Dermis blood vessel endothelial cell (primary cell): ENCODE data around the gene AMELX. TPM values are rescaled to one million over a fixed set of nuclear protein-coding genes. Genes with fewer than 3 reads are reported as not detected.

ENCODE experiments used
- DNase-seq: peaks from one replicate; pipeline ENCODE4 v3.0.0; 2010
- total RNA-seq: library from RNA; depleted of rRNA; stranded (reverse); fragments of >200 nt; gene quantifications from 2 replicates; pipeline ENCODE4 v1.2.3, GENCODE V29; 2014

Gene AMELX
- not detected in 2 replicates for total RNA-seq

DNA sequence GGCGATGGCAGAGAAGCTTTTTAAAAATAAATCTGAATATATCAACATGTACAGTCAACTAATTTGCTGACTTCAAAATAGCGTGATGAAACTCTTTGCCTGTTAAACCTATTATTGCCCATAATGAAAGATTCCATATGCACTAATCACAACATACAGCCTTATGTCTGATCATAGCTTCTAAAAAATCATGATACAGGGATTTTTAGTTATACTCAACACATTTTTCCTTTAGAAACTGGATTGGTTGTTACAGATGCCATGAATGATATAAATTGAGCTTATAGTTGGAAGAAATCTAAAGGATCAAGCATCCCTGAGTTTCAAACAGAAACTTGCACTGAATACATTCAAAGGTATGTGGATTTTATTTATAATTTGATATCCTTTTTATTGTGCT, at the start of gene AMELX:
Gene AMELX (plus strand): TSS at position 301 of the 400 bp plus-strand sequence. CDS start 1,376 bp downstream, outside the sequence.
- DNase-seq: no peak

DNA sequence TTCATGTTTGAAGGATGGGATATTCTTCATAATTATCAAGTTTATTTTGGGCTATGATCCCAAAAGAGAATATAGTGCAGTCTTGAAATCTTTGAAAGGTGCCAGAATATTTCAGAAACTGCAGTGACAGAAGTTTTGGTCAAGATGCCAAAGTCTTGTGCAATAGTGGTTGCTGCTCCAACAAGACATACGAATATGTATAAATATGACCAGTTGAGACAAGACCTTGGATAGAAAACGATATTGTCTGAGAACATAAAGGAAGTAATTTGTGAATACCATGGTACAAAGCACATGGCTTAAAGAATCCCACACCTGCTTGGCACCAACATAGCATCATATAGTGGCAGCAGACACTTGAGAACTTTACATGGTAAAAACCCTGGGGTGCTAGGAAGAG, 48.6 kb upstream of the AMELX start:
- no peak for DNase-seq

DNA sequence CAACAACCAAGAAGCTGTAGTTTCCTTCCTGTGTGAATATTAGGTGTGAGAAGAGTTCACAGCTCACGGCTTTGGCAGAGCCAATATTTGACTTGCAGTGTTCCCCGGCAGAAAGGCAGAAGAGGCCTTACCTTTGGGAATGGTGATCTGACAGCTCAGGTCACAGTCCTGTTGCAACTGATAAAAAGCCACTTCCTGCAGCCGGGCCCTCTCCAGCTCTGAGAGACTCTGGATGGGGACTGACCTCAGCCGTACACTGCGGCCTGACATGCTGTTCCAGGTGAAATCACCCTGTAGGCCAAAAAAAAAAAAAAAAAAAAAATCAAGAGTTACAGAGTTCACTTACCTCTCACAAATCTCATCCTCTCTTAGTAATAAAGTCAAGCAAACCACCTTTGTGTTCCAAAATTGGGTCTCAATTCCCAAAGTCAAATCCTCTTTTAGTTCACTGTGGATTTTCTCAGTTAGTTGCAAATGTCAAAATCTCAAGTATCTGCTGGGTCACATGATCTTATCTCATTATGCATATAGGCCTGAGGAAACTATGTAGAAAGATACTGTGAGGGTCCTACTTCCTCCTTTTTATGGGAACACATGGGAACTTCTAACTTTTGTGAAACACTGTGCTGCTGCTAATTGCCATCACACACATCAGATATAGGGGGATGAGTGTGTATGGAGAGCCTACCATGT, 38.6 kb upstream of the AMELX start:
- DNase-seq: no peak

DNA sequence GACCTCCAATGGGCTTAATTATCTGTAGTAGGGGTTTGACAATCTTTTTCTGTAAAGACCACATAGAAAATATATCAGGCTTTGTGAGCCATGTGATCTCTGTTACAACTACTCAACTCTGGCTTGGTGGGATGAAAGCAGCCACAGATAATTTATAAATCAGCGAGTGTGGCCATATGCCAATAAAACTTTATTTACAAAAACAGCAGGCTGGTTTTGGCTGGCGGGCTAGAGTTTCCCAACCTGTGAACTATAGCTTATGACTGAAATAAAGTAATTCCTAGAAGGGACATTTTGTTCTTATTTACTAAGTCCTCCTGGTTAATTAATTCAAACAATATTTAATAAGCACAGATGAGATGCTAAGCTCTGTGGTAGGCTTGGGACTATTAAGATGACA, 35.9 kb upstream of the AMELX start:
- DNase-seq: no peak

DNA sequence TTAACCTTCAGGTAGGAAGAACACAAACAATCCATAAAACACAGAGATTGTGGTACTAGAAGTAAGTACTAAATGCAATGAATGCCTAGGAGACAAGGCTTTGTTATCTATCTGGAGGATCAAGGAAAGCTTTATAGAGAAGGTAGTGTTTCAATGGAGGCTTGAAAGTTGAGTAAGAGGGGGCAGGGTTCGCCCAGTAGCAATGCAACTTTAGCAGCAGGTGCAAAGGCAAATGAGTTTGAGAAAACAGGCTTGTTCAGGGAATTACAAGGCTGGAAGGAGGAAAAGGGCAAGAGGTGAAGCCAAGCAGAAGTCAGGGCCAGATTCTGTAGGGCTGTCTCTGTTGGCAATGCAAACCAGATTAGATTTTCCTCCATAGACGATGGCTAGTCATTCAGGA, 35.5 kb upstream of the AMELX start:
- no peak for DNase-seq

DNA sequence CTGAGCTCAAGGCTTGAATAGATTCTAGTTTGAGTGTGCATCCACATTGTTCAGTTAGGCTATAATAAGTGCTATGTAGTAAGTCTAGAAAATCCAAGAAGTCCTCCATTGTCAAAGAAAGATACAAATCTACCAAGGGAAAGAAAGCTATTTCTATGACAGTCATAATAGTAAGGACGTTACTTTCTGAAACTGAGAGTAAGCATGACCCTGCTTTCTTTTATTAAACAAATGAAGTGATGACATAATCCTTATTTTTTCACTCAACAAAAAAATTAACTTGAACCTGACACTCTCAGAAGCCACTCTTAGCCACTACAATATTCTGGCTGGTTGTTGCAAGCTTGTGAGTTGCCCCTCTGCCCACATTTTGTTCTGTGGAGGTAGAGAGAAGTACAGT, 33.8 kb upstream of the AMELX start:
- no peak for DNase-seq

DNA sequence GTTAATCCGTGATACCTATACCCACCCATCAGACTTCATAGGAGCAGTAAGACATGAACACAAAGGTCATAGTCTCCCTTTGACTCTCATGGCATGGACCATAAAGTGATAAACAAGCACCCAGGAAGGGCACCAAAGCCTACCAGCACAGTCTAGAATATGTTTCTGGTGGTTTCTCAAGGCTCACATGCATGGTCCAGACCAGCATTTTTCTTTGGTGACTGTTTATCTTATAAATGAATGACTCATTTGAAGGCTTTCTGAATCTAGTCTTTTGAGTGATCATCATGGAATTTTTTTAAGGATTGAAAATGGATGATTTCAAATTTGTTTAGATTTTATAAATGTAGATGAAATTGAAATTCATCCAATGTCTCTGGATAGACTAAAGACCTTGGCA, 32.0 kb upstream of the AMELX start:
- no peak for DNase-seq

DNA sequence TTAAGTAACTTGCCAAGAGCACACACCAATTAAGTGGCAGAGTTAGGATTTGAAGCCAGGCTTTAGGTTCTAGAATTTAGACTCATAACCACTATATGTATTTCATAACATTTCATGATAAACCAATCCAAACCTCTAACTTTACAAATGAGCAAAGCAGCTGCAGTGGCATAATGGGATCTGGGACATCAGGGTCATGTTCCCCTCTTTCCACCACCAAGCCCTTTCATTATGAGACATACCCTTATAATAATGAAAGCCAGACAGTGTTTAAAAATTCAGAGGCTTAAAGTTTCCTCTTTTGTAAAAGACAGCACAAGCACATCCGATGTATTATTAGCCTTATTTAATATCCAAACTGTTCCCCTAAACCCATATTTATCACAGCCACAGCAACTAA, 28.3 kb upstream of the AMELX start:
- no peak for DNase-seq

DNA sequence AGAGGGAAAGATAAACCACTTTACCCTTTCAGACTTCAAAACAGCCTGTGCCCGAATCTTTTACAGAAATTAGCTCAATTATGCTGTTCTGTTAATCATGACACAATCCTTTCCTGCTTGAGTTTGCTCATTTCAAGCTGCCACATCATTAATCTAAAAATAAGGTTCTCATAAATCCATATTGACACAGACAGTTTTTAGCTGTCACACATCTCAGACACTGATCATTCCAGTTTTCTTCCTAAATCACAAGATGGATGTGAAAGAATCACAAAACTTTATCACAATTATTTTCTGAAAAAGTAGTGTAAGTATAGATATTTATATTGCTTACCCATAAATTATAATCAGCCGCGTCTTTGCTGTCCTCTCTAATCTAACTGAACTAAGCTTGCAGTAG, 27.9 kb upstream of the AMELX start:
- no peak for DNase-seq

GRCh38 chrX:11266573-11267003, 26.6 kb upstream of the AMELX start:
- peak; percentile 0 for DNase-seq

DNA sequence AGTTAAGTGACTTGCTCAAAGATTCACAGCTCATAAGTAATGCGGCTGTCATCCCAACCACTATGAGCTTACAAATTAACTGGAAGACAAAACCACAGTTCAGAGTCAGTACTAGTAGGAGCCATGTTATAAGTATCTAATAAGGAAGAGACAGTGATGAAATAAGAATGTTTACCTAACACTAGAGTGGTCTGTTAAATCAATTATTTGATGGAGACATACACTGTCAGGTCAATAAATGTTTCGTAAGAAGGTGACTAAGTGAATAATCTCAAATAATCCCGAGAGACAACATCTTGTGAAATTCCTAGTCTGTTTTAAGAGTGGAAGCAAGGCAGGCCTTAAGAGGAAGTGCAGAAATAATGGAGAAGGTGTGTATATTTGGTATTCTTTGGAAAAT, 25.8 kb upstream of the AMELX start:
- no peak for DNase-seq

GRCh38 chrX:11269006-11269405, 24.2 kb upstream of the AMELX start:
- no peak for DNase-seq

- no peak for DNase-seq
Measured at GRCh38 chrX:11269996-11270395, 23.2 kb upstream of the AMELX start.

- no peak for DNase-seq
Measured at GRCh38 chrX:11272290-11272689, 20.9 kb upstream of the AMELX start.

DNA sequence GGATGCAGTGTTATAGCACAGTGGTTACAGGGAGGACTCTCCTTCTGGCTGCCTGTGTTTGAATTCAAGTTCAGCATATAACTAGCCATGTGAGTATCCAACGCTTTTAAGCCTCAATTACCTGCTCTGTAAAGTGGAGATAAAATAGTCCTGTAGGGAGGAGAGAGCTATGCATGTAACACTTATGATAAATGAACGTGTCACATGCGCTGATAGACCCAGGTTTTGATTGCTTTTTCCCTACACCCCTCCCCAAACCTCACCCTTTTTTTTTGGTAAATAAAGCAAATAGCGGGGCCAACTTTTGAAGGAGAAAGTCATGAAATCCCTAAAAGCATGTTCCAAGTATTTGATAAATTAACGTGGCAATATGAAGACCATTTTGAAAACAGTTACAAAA, 20.4 kb upstream of the AMELX start:
- no peak for DNase-seq

GRCh38 chrX:11273544-11273943, 19.7 kb upstream of the AMELX start:
- no peak for DNase-seq

DNA sequence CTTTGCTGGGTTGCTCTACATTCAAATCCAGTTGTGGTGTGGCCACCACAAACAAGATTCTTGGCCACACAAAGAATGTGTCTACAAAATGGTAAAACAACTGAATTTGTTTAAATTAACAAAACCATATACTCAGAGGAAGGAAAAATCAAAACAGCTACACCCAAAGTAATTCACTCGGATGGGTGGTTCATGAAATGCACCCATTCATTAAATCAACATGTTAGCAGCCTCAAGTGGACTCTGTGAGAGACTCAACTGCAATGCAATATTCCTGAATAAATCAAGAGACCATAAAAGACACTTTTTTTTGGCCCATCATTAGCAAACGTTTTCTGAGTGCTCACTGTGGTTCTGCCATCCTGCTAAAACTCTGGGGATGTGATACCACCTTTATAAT, 11.2 kb upstream of the AMELX start:
- no peak for DNase-seq

DNA sequence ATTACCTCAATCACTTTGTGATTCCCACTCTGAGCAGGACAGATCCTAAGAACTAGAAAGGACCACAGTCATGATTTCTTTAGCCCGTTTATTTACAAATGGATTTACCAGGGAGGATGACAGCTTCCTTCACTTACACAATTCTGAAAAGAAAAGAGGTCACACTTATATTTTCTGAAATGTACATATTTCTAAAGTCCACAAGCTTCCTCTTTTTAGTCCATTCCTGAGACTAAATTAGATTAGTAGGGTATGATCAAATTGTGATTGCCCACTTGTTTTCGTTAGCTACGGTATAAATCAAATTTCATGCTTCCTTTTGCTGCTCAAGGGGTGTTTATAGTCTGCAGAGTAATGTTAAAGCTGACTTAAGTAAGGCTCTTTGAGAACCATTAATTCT, 7.6 kb upstream of the AMELX start:
- DNase-seq: no peak

DNA sequence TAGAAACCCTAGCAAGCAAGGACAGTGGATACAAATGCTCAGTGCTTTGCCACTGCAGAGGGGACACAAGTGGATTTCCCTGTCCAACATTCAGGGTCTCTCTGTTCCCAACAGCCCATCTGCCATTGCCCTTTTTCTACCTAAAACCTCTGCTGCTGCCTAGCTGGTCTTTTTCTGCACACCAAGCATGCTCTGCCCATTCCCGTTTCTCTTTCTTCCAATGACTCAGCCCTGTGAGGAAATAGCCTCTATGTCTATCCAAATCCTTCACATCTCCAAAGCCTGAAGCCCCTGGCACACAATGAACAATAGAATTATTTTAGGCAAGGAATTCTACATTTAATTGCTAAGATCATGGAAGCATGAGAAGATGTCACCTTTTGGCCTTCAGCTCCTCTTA, 5.7 kb upstream of the AMELX start:
- DNase-seq: no peak

- DNase-seq: no peak
Measured at GRCh38 chrX:11290416-11291102, 2.7 kb upstream of the AMELX start.

- DNase-seq: no peak
Measured at GRCh38 chrX:11296051-11296450, 2.8 kb downstream of the AMELX start.

DNA sequence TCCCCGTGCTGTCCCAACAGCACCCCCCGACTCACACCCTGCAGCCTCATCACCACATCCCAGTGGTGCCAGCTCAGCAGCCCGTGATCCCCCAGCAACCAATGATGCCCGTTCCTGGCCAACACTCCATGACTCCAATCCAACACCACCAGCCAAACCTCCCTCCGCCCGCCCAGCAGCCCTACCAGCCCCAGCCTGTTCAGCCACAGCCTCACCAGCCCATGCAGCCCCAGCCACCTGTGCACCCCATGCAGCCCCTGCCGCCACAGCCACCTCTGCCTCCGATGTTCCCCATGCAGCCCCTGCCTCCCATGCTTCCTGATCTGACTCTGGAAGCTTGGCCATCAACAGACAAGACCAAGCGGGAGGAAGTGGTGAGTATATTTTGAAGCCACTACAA, 5.4 kb downstream of the AMELX start:
- DNase-seq: no peak

DNA sequence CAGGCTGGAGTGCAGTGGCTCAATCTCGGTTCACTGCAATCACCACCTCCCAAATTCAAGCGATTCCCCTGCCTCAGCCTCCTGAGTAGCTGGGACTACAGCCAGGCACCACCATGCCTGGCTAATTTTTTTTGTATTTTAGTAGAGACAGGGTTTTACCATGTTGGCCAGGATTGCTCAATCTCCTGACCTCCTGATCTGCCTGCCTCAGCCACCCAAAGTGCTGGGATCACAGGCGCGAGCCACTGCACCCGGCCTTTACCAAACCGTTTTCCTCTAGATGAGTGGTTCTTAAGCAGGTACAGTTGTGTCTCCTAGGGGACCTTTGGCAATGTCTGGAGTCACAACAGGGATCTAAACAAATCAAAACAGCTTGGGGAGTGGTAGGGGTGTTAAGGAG, 11.6 kb downstream of the AMELX start:
- DNase-seq: no peak

GRCh38 chrX:11305641-11306040, 12.4 kb downstream of the AMELX start:
- DNase-seq: no peak

DNA sequence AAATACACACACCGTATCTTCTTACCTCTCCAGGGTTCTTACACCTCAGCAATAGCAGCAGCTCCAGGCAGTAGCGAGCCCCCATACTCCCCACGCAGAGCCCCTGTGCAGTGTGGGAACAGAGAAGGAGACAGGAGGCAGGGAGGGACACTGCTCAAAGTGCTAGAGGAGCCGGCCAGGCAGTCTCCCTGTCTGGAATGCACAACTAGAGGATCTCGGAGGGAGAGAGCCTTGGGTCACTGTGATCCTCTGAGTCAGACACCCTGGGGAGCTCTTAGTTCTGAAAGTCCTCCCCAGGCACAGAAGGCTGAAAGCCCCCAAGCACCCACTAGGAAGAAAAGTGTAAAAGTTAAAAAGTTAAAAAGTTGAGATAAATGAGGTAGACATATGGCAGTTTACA, 16.0 kb downstream of the AMELX start:
- no peak for DNase-seq
